ENCODE data around the gene PSMB7. TPM values are rescaled to one million over a fixed set of nuclear protein-coding genes. Genes with fewer than 3 reads are reported as not detected.

The PSMB7 gene
- total RNA-seq, 1 experiment from 2014 or later = 187 TPM

DNA sequence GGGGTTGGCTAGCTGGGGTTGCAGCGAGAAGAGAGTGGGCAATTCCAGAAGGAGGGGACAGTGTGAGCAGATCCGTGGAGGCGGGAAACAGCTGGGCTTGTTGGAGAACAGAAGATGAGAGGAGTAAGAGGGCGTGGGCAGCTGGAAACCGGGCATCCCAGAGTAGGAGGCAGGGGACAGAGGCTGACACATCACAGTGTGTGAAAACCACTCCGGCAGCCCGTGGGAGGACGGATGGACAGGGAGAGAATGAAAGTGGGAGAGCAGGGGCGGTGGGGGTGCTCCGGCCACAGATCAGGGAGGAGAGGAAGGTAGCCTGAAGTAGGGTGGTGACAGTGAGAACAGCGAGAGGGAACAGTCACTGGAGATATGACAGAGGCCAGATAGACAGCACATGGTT, 8.3 kb upstream of the PSMB7 start:
- H3K4me1 Mint-ChIP-seq = no peaks in the 10 kb centered on the region
- H3K4me3 Mint-ChIP-seq = no peak overlapping the region
- ChIA-PET CTCF (interaction anchor here (1.8 kb wide), 1 partner anchor 114 kb away, joined by 9 read pairs; no protein-coding TSS in a partner anchor), POLR2A (no interaction called here)
- DNase-seq (ENCODE audit: low spot score) (no peak), ATAC-seq (no peak)
- TF ChIP-seq, protein P1, sequence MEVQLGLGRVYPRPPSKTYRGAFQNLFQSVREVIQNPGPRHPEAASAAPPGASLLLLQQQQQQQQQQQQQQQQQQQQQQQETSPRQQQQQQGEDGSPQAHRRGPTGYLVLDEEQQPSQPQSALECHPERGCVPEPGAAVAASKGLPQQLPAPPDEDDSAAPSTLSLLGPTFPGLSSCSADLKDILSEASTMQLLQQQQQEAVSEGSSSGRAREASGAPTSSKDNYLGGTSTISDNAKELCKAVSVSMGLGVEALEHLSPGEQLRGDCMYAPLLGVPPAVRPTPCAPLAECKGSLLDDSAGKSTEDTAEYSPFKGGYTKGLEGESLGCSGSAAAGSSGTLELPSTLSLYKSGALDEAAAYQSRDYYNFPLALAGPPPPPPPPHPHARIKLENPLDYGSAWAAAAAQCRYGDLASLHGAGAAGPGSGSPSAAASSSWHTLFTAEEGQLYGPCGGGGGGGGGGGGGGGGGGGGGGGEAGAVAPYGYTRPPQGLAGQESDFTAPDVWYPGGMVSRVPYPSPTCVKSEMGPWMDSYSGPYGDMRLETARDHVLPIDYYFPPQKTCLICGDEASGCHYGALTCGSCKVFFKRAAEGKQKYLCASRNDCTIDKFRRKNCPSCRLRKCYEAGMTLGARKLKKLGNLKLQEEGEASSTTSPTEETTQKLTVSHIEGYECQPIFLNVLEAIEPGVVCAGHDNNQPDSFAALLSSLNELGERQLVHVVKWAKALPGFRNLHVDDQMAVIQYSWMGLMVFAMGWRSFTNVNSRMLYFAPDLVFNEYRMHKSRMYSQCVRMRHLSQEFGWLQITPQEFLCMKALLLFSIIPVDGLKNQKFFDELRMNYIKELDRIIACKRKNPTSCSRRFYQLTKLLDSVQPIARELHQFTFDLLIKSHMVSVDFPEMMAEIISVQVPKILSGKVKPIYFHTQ (CRISPR knock-in tag; IDR thresholded peaks at IDR 0.05) = no peak
- TF ChIP-seq ZNF138 (CRISPR knock-in tag; conservative IDR thresholded peaks at IDR 0.05) = no peak
- TF ChIP-seq JAZF1 (CRISPR knock-in tag; IDR thresholded peaks at IDR 0.05) = no peak
- TF ChIP-seq, protein P2, sequence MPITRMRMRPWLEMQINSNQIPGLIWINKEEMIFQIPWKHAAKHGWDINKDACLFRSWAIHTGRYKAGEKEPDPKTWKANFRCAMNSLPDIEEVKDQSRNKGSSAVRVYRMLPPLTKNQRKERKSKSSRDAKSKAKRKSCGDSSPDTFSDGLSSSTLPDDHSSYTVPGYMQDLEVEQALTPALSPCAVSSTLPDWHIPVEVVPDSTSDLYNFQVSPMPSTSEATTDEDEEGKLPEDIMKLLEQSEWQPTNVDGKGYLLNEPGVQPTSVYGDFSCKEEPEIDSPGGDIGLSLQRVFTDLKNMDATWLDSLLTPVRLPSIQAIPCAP (CRISPR knock-in tag; IDR thresholded peaks at IDR 0.05) = no peak
- peaks cover 9% of the 10 kb centered on the region for H3K27me3 Mint-ChIP-seq (ENCODE audit: low read depth)
- no peak overlapping the region for H3K27ac Mint-ChIP-seq
- H3K36me3 Mint-ChIP-seq = no peaks in the 10 kb centered on the region
- no peaks in the 10 kb centered on the region for H3K9me3 Mint-ChIP-seq

DNA sequence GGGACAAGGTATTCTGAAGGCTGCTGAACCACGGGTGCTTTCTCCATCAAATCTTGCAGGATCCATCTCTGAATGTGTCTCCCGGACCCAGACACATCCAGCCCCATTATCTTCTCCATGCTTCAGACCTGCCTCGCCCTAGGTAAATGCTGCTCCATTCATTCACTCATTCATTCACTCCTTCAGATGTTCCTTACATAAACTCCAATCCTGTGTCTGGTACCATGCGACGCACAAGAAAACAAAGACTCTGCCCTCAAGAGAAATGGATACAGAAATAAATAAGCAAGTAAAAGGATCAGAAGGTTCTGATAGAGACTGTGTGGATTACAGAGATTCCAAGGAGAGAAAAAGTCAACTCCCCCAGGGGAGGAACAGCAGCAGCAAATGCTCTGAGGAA, 7.9 kb upstream of the PSMB7 start:
- POLR2A ChIA-PET = no interaction called here
- Mint-ChIP-seq H3K27ac (no peak overlapping the region), H3K9me3 (no peaks in the 10 kb centered on the region), H3K4me1 (no peaks in the 10 kb centered on the region), H3K36me3 (no peaks in the 10 kb centered on the region), H3K4me3 (no peak overlapping the region), H3K27me3 (ENCODE audit: low read depth) (peaks cover 9% of the 10 kb centered on the region)
- DNase-seq (ENCODE audit: low spot score) (no peak), ATAC-seq (no peak)
- TF ChIP-seq, protein P2 (CRISPR knock-in tag; IDR thresholded peaks at IDR 0.05) = no peak
- TF ChIP-seq, protein P3, sequence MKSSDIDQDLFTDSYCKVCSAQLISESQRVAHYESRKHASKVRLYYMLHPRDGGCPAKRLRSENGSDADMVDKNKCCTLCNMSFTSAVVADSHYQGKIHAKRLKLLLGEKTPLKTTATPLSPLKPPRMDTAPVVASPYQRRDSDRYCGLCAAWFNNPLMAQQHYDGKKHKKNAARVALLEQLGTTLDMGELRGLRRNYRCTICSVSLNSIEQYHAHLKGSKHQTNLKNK (CRISPR knock-in tag; IDR thresholded peaks at IDR 0.05) = no peak
- TF ChIP-seq, protein P4, sequence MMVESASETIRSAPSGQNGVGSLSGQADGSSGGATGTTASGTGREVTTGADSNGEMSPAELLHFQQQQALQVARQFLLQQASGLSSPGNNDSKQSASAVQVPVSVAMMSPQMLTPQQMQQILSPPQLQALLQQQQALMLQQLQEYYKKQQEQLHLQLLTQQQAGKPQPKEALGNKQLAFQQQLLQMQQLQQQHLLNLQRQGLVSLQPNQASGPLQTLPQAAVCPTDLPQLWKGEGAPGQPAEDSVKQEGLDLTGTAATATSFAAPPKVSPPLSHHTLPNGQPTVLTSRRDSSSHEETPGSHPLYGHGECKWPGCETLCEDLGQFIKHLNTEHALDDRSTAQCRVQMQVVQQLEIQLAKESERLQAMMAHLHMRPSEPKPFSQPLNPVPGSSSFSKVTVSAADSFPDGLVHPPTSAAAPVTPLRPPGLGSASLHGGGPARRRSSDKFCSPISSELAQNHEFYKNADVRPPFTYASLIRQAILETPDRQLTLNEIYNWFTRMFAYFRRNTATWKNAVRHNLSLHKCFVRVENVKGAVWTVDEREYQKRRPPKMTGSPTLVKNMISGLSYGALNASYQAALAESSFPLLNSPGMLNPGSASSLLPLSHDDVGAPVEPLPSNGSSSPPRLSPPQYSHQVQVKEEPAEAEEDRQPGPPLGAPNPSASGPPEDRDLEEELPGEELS (CRISPR knock-in tag; IDR thresholded peaks at IDR 0.05) = no peak
- TF ChIP-seq, protein P5, sequence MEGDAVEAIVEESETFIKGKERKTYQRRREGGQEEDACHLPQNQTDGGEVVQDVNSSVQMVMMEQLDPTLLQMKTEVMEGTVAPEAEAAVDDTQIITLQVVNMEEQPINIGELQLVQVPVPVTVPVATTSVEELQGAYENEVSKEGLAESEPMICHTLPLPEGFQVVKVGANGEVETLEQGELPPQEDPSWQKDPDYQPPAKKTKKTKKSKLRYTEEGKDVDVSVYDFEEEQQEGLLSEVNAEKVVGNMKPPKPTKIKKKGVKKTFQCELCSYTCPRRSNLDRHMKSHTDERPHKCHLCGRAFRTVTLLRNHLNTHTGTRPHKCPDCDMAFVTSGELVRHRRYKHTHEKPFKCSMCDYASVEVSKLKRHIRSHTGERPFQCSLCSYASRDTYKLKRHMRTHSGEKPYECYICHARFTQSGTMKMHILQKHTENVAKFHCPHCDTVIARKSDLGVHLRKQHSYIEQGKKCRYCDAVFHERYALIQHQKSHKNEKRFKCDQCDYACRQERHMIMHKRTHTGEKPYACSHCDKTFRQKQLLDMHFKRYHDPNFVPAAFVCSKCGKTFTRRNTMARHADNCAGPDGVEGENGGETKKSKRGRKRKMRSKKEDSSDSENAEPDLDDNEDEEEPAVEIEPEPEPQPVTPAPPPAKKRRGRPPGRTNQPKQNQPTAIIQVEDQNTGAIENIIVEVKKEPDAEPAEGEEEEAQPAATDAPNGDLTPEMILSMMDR (IDR thresholded peaks at IDR 0.05) = no peak
- TF ChIP-seq NFE2L1 (CRISPR knock-in tag; IDR thresholded peaks at IDR 0.05) = no peak
- TF ChIP-seq, protein P6, sequence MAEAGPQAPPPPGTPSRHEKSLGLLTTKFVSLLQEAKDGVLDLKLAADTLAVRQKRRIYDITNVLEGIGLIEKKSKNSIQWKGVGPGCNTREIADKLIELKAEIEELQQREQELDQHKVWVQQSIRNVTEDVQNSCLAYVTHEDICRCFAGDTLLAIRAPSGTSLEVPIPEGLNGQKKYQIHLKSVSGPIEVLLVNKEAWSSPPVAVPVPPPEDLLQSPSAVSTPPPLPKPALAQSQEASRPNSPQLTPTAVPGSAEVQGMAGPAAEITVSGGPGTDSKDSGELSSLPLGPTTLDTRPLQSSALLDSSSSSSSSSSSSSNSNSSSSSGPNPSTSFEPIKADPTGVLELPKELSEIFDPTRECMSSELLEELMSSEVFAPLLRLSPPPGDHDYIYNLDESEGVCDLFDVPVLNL (CRISPR knock-in tag; IDR thresholded peaks at IDR 0.05; ENCODE audit: borderline replicate concordance, low read depth) = no peak
- TF ChIP-seq, protein P7, sequence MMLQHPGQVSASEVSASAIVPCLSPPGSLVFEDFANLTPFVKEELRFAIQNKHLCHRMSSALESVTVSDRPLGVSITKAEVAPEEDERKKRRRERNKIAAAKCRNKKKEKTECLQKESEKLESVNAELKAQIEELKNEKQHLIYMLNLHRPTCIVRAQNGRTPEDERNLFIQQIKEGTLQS (CRISPR knock-in tag; conservative IDR thresholded peaks at IDR 0.05) = no peak
- no peak for TF ChIP-seq JUN (CRISPR knock-in tag; IDR thresholded peaks at IDR 0.05)
- no peak for TF ChIP-seq FOXK1 (CRISPR knock-in tag; IDR thresholded peaks at IDR 0.05)
- TF ChIP-seq, protein P1 (CRISPR knock-in tag; IDR thresholded peaks at IDR 0.05) = no peak
- TF ChIP-seq GABPB1 (CRISPR knock-in tag; IDR thresholded peaks at IDR 0.05) = no peak
- no peak for TF ChIP-seq ZNF416 (CRISPR knock-in tag; IDR thresholded peaks at IDR 0.05)
- TF ChIP-seq ZNF423 (CRISPR knock-in tag; IDR thresholded peaks at IDR 0.05) = no peak
- TF ChIP-seq, protein P8, sequence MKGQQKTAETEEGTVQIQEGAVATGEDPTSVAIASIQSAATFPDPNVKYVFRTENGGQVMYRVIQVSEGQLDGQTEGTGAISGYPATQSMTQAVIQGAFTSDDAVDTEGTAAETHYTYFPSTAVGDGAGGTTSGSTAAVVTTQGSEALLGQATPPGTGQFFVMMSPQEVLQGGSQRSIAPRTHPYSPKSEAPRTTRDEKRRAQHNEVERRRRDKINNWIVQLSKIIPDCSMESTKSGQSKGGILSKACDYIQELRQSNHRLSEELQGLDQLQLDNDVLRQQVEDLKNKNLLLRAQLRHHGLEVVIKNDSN (CRISPR knock-in tag; IDR thresholded peaks at IDR 0.05) = no peak
- no peak for TF ChIP-seq MXD4 (CRISPR knock-in tag; IDR thresholded peaks at IDR 0.05; ENCODE audit: borderline replicate concordance)
- CTCF ChIA-PET = no interaction called here

Data from WTC11 (cell line).